H9 (cell line): ENCODE data around the gene PCDH9. TPM values are rescaled to one million over a fixed set of nuclear protein-coding genes. Genes with fewer than 3 reads are reported as not detected.

Experiments
- DNase-seq: peaks from one replicate; pipeline ENCODE4 v3.0.0-alpha.2; 2017
- H2AFZ ChIP-seq: one replicate; pipeline ENCODE4 v1.6.1; 2013; ENCODE audit warnings: mild to moderate bottlenecking, low read length, control low read depth, moderate library complexity
- H2AK5ac ChIP-seq: 2 replicates; pipeline ENCODE4 v1.6.1; 2013; ENCODE audit warnings: low read length, control low read depth, mixed read lengths; ENCODE audit not compliant: insufficient read length
- H2BK120ac ChIP-seq: one replicate; pipeline ENCODE4 v1.6.1; 2013; ENCODE audit warnings: low read depth, mild to moderate bottlenecking, low read length, control low read depth, inconsistent platforms; ENCODE audit not compliant: poor library complexity, severe bottlenecking
- H2BK12ac ChIP-seq: 2 replicates; pipeline ENCODE4 v1.6.1; 2013; ENCODE audit warnings: low read length, control low read depth, mixed read lengths, low read depth; ENCODE audit not compliant: insufficient read length
- H2BK15ac ChIP-seq: 2 replicates; pipeline ENCODE4 v1.6.1; 2013; ENCODE audit warnings: low read depth, low read length, control low read depth
- H2BK20ac ChIP-seq: one replicate; pipeline ENCODE4 v1.6.1; 2013; ENCODE audit warnings: low read depth, mild to moderate bottlenecking, low read length, control low read depth, inconsistent platforms; ENCODE audit not compliant: poor library complexity, severe bottlenecking
- H2BK5ac ChIP-seq: 2 replicates; pipeline ENCODE4 v1.6.1; 2013; ENCODE audit warnings: low read length, control low read depth, mixed read lengths; ENCODE audit not compliant: insufficient read length
- H3K14ac ChIP-seq: 2 replicates; pipeline ENCODE4 v1.6.1; 2013; ENCODE audit warnings: low read length, control low read depth; ENCODE audit not compliant: insufficient read depth
- H3K18ac ChIP-seq: 2 replicates; pipeline ENCODE4 v1.6.1; 2013; ENCODE audit warnings: low read depth, mild to moderate bottlenecking, mixed read lengths, low read length, control low read depth; ENCODE audit not compliant: insufficient read length
- H3K23ac ChIP-seq: 2 replicates; pipeline ENCODE4 v1.6.1; 2013; ENCODE audit warnings: low read length, control low read depth, mixed read lengths, low read depth; ENCODE audit not compliant: insufficient read length
- H3K23me2 ChIP-seq: 2 replicates; pipeline ENCODE4 v1.6.1; 2013; ENCODE audit warnings: low read depth, mild to moderate bottlenecking, mixed read lengths, low read length, control low read depth; ENCODE audit not compliant: insufficient read length, poor library complexity, severe bottlenecking
- H3K27ac ChIP-seq: 2 replicates; pipeline ENCODE4 v1.5.1; 2013; ENCODE audit warnings: low read length, control low read depth, mixed read lengths, low read depth; ENCODE audit not compliant: insufficient read length
- H3K27me3 ChIP-seq: 2 replicates; pipeline ENCODE4 v1.6.1; 2013; ENCODE audit warnings: low read length, control low read depth, inconsistent platforms; ENCODE audit not compliant: insufficient read depth
- H3K4ac ChIP-seq: 2 replicates; pipeline ENCODE4 v1.6.1; 2013; ENCODE audit warnings: low read depth, mild to moderate bottlenecking, control low read depth, inconsistent platforms, low read length, moderate library complexity
- H3K4me1 ChIP-seq: 2 replicates; pipeline ENCODE4 v1.6.1; 2013; ENCODE audit warnings: low read length, control low read depth, inconsistent platforms; ENCODE audit not compliant: insufficient read depth
- H3K4me2 ChIP-seq: 2 replicates; pipeline ENCODE4 v1.6.1; 2013; ENCODE audit warnings: low read length, control low read depth, mixed read lengths; ENCODE audit not compliant: insufficient read length, insufficient read depth
- H3K56ac ChIP-seq: 2 replicates; pipeline ENCODE4 v1.6.1; 2013; ENCODE audit warnings: low read depth, mild to moderate bottlenecking, mixed read lengths, low read length, control low read depth; ENCODE audit not compliant: insufficient read length
- H3K79me1 ChIP-seq: 2 replicates; pipeline ENCODE4 v1.6.1; 2013; ENCODE audit warnings: low read depth, mild to moderate bottlenecking, moderate library complexity, low read length, control low read depth, inconsistent platforms; ENCODE audit not compliant: insufficient read depth, poor library complexity, severe bottlenecking
- H3K79me2 ChIP-seq: 2 replicates; pipeline ENCODE4 v1.6.1; 2013; ENCODE audit warnings: low read length, control low read depth, inconsistent platforms; ENCODE audit not compliant: insufficient read depth
- H3K9ac ChIP-seq: 2 replicates; pipeline ENCODE4 v1.6.1; 2013; ENCODE audit warnings: low read length, control low read depth, mixed read lengths; ENCODE audit not compliant: insufficient read length; ENCODE audit errors: extremely low read depth
- H3K9me3 ChIP-seq: one replicate; pipeline ENCODE4 v1.6.1; 2013; ENCODE audit warnings: low read depth, low read length, inconsistent platforms; ENCODE audit not compliant: control insufficient read depth
- H3T11ph ChIP-seq: one replicate; pipeline ENCODE4 v1.6.1; 2013; ENCODE audit warnings: mild to moderate bottlenecking, low read length, control low read depth, inconsistent platforms
- H4K20me1 ChIP-seq: one replicate; pipeline ENCODE4 v1.6.1; 2013; ENCODE audit not compliant: control insufficient read depth, insufficient read length, insufficient read depth
- H4K5ac ChIP-seq: 2 replicates; pipeline ENCODE4 v1.6.1; 2013; ENCODE audit warnings: low read depth, mild to moderate bottlenecking, mixed read lengths, low read length, control low read depth; ENCODE audit not compliant: insufficient read length
- H4K8ac ChIP-seq: replicated peaks from 2 replicates; pipeline ENCODE4 v1.6.1; 2013; ENCODE audit warnings: low read length, control low read depth, mixed read lengths, low read depth; ENCODE audit not compliant: insufficient read length
- H4K91ac ChIP-seq: 2 replicates; pipeline ENCODE4 v1.6.1; 2013; ENCODE audit warnings: low read depth, mild to moderate bottlenecking, moderate library complexity, mixed read lengths, low read length, control low read depth; ENCODE audit not compliant: insufficient read length
- H3K27ac Mint-ChIP-seq, 3 experiments: 2 replicates in 2 of 3; 3 replicates in 1 of 3; pipeline ENCODE4 v1.8.0; 2020 to 2021; ENCODE audit warnings: mixed read lengths in 3 of 3, mild to moderate bottlenecking in 1 of 3, moderate library complexity in 1 of 3
- H3K27me3 Mint-ChIP-seq: 2 replicates; pipeline ENCODE4 v1.8.0; 2021; ENCODE audit warnings: low read depth, mild to moderate bottlenecking, moderate library complexity, mixed read lengths
- H3K36me3 Mint-ChIP-seq, 3 experiments: 2 replicates in 2 of 3; 3 replicates in 1 of 3; pipeline ENCODE4 v1.8.0; 2020 to 2021; ENCODE audit warnings: low read depth in 3 of 3, mixed read lengths in 3 of 3; ENCODE audit not compliant: insufficient read depth in 1 of 3
- H3K4me1 Mint-ChIP-seq, 2 experiments: 2 replicates each; pipeline ENCODE4 v1.8.0; 2020; ENCODE audit warnings: mixed read lengths in 2 of 2
- H3K4me3 Mint-ChIP-seq, 2 experiments: 2 replicates in 1 of 2; 3 replicates in 1 of 2; pipeline ENCODE4 v1.8.0; 2020 to 2021; ENCODE audit warnings: mild to moderate bottlenecking in 2 of 2, mixed read lengths in 2 of 2, moderate library complexity in 1 of 2
- H3K9me3 Mint-ChIP-seq, 2 experiments: 2 replicates in 1 of 2; 3 replicates in 1 of 2; pipeline ENCODE4 v1.8.0; 2020; ENCODE audit warnings: mild to moderate bottlenecking in 2 of 2, mixed read lengths in 2 of 2, moderate library complexity in 1 of 2
- total RNA-seq: library from RNA; stranded (reverse); gene quantifications from 2 replicates; pipeline ENCODE4 v1.2.1, GENCODE V29; 2021
- TF ChIP-seq, protein P1 (sequence below): fragments of 200-600 bp; sonication (generic); conservative IDR thresholded peaks from 3 replicates; pipeline ENCODE4 v1.8.0; 2021; ENCODE audit warnings: antibody characterized with exemption, mild to moderate bottlenecking

PCDH9 gene
- total RNA-seq, 1 experiment from 2014 or later: 0.11 TPM

DNA sequence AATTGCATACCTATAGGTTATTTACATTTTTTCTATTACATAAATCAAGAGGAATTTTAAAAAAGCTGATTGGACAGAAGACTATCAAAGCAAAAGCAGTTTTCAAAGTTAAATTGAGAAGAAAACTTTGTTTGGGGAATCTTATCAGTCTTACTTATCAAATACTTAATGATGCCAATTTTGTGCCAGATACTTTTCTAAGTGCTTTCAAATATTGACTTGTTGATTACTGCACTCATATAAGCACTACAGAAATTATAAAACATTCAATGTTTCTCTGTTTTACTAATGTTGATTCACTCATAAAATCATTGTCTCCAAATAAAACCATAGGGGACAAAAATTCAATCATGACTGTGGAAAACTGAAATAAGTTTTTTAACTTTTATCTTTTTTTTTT lies 36.2 kb downstream of the PCDH9 start:
- H2BK20ac ChIP-seq: no peak overlapping the region
- DNase-seq: no peak
- H3K18ac ChIP-seq: no peak overlapping the region
- H3T11ph ChIP-seq: no peak overlapping the region
- Mint-ChIP-seq H3K27me3 (peaks cover 15% of the 10 kb centered on the region), H3K27ac (no peak overlapping the region), H3K36me3 (no peaks in the 10 kb centered on the region), H3K4me3 (no peak overlapping the region), H3K4me1 (peaks cover 3% of the 10 kb centered on the region in 2 experiments; a peak in 3 of 4 replicates), H3K9me3 (no peaks in the 10 kb centered on the region)
- no peak overlapping the region for H3K9ac ChIP-seq
- H2AK5ac ChIP-seq: no peak overlapping the region
- no peaks in the 10 kb centered on the region for H3K79me2 ChIP-seq
- no peak overlapping the region for H2BK15ac ChIP-seq
- no peaks in the 10 kb centered on the region for H3K9me3 ChIP-seq
- no peak overlapping the region for H2AFZ ChIP-seq
- H3K4ac ChIP-seq: no peak overlapping the region
- H4K20me1 ChIP-seq: no peaks in the 10 kb centered on the region
- H3K23ac ChIP-seq: no peak overlapping the region
- H2BK12ac ChIP-seq: no peak overlapping the region
- H3K23me2 ChIP-seq: no peaks in the 10 kb centered on the region
- no peak overlapping the region for H2BK5ac ChIP-seq
- H3K27me3 ChIP-seq: no peaks in the 10 kb centered on the region
- H3K14ac ChIP-seq: no peak overlapping the region
- no peaks in the 10 kb centered on the region for H3K79me1 ChIP-seq
- no peak overlapping the region for H3K27ac ChIP-seq
- H3K4me2 ChIP-seq: no peak overlapping the region
- no peak overlapping the region for H4K5ac ChIP-seq
- H3K56ac ChIP-seq: no peak overlapping the region
- H4K8ac ChIP-seq: no peak overlapping the region
- no peak overlapping the region for H2BK120ac ChIP-seq
- TF ChIP-seq, protein P1, sequence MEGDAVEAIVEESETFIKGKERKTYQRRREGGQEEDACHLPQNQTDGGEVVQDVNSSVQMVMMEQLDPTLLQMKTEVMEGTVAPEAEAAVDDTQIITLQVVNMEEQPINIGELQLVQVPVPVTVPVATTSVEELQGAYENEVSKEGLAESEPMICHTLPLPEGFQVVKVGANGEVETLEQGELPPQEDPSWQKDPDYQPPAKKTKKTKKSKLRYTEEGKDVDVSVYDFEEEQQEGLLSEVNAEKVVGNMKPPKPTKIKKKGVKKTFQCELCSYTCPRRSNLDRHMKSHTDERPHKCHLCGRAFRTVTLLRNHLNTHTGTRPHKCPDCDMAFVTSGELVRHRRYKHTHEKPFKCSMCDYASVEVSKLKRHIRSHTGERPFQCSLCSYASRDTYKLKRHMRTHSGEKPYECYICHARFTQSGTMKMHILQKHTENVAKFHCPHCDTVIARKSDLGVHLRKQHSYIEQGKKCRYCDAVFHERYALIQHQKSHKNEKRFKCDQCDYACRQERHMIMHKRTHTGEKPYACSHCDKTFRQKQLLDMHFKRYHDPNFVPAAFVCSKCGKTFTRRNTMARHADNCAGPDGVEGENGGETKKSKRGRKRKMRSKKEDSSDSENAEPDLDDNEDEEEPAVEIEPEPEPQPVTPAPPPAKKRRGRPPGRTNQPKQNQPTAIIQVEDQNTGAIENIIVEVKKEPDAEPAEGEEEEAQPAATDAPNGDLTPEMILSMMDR: no peak
- no peaks in the 10 kb centered on the region for H3K4me1 ChIP-seq
- H4K91ac ChIP-seq: no peak overlapping the region
